Thyroid gland (tissue), 4 donors: ENCODE data around the gene OR2T34.

ENCODE experiments used
- POLR2A ChIP-seq, 2 donors: fragments of 450-650 bp; IDR thresholded peaks; one replicate each; pipeline ENCODE4 v1.6.1; 2017; ENCODE audit warnings: antibody characterized with exemption in 2 of 2, mild to moderate bottlenecking in 2 of 2, moderate library complexity in 1 of 2
- TF ChIP-seq, protein P1 (sequence below), 6 experiments: fragments of 200-600 bp in 3 of 6; fragments of 450-650 bp in 3 of 6; sonication (generic) in 3 of 6; IDR thresholded peaks; one replicate each; pipeline ENCODE4 v1.5.1; 2016 to 2019; ENCODE audit warnings: antibody characterized with exemption in 6 of 6, mild to moderate bottlenecking in 2 of 6, inconsistent platforms in 1 of 6, moderate library complexity in 1 of 6

DNA sequence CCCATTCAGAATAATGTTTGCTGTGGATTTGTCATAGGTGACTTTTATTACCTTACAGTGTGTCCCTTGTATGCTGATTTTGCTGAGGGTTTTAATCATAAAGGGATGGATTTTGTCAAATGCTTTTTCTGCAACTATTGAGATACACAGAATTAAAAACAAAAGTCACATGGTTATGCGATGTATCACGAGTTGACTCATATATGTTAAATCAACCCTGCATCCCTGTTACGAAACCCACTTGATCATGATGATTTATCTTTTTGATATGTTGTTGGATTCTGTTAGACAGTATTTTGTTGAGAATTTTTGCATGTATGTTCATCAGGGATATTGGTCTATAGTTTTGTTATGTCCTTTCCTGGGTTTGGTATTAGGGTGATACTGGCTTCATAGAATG is 10.7 kb upstream of the OR2T34 start:
- no peak for TF ChIP-seq POLR2A (IDR thresholded peaks at IDR 0.05)
- TF ChIP-seq, protein P1, sequence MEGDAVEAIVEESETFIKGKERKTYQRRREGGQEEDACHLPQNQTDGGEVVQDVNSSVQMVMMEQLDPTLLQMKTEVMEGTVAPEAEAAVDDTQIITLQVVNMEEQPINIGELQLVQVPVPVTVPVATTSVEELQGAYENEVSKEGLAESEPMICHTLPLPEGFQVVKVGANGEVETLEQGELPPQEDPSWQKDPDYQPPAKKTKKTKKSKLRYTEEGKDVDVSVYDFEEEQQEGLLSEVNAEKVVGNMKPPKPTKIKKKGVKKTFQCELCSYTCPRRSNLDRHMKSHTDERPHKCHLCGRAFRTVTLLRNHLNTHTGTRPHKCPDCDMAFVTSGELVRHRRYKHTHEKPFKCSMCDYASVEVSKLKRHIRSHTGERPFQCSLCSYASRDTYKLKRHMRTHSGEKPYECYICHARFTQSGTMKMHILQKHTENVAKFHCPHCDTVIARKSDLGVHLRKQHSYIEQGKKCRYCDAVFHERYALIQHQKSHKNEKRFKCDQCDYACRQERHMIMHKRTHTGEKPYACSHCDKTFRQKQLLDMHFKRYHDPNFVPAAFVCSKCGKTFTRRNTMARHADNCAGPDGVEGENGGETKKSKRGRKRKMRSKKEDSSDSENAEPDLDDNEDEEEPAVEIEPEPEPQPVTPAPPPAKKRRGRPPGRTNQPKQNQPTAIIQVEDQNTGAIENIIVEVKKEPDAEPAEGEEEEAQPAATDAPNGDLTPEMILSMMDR (IDR thresholded peaks at IDR 0.05), result no peak
